Activated gamma-delta T cell (primary cell): ENCODE results near the gene SCAANT1.

Experiments
- DNase-seq: peaks from one replicate; lab custom pipeline; 2025; lab: John Stamatoyannopoulos, UW

The SCAANT1 gene

DNA sequence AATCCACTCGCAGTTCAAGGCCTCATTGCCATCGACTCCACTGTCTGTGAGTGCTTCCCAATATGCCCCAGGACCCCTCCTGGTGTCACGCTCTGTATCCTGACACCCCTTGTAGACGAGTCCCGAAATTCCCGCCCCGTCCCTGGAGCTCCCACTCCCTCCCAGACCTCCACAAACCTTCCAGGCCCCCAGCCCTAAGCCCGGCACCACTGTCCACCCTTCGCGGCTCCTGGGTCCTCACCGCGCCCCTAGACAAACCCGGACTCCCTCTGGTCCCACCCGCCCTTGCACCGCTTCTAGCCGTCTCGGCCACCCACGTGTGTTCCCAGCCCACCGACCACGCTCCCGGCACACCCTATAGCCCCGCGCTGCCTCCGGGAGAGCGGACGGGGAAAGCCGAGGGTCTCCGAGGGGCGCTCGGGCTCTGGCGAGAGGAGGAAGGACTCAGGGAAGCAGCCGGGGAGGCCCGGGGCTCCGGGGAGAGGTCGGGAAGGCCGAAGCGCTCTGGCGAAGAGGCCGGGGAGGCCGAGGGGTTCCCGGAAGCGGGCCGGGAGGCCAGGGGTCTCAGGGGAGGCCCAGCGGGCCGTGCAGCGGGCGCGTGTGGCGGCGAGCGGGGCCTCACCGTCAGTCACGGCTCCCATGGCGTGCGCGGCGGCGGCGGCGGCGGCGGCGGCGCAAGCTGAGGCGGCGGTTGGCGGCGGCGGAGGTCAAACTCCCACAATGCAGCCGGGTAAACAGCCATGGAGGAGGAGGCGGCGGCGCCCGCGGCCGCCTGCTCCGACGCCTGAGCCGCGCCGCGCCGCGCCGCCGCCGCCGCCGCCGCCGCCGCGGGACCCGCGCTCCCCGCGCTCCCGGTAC is 48.8 kb downstream of the SCAANT1 start, which contains the start of the genes ATXN7 and THOC7:
Gene ATXN7 (plus strand): TSS at position 718 of the 858 bp plus-strand sequence. CDS start 48,732 bp downstream, outside the sequence.
Gene THOC7 (minus strand): TSS at position 656 of the 858 bp plus-strand sequence. CDS start 15 bp downstream, at position 641.
- DNase-seq = peak; percentile 67

- no peak for DNase-seq
Observed at GRCh38 chr3:63862804-63863149, 49.4 kb downstream of the SCAANT1 start.
